ENCODE results near the gene KRTAP4-12.
"Not testable (repeated sequence)": the region's sequence is repeated elsewhere in the genome, so short reads cannot be mapped to it uniquely, and the experiment has no call there.

- not testable (repeated sequence) for TF ChIP-seq EZH2 (IDR thresholded peaks at IDR 0.05); POLR2AphosphoS5 (IDR thresholded peaks at IDR 0.05; ENCODE audit: borderline replicate concordance, low read depth, low read length); FOXP2 (optimal IDR thresholded peaks at IDR 0.05; ENCODE audit: control extremely low read depth, extremely low read length, insufficient read depth)
These were observed 24.1 kb downstream of the KRTAP4-12 start for GRCh38 chr17:41099682-41100480.

Measured in SK-N-MC (cell line).